Naive B cell (primary cell): ENCODE measurements around the gene RAB10. TPM values are rescaled to one million over a fixed set of nuclear protein-coding genes. Genes with fewer than 3 reads are reported as not detected.
"Not testable (repeated sequence)": the region's sequence is repeated elsewhere in the genome, so short reads cannot be mapped to it uniquely, and the experiment has no call there.

Experiments used
- ATAC-seq, 2 donors: fragments of 150-1000 bp; cut with Tn5 transposase; 2 replicates each; pipeline ENCODE4 v1.10.0; 2021; ENCODE audit warnings: low read depth in 2 of 2, mild to moderate bottlenecking in 2 of 2, moderate library complexity in 2 of 2
- DNase-seq: peaks from one replicate; pipeline ENCODE4 v3.0.0; 2022
- H3K27ac Mint-ChIP-seq, 6 donors: one replicate each; pipeline ENCODE4 v1.8.0; 2020 to 2022; ENCODE audit warnings: mild to moderate bottlenecking in 6 of 6, mixed read lengths in 6 of 6, moderate library complexity in 5 of 6, inconsistent platforms in 2 of 6
- H3K27me3 Mint-ChIP-seq, 3 donors: one replicate each; pipeline ENCODE4 v1.8.0; 2021 to 2022; ENCODE audit warnings: mixed read lengths in 3 of 3, mild to moderate bottlenecking in 1 of 3
- H3K36me3 Mint-ChIP-seq, 2 donors: one replicate each; pipeline ENCODE4 v1.8.0; 2020 to 2022; ENCODE audit warnings: mixed read lengths in 2 of 2, inconsistent platforms in 1 of 2, mild to moderate bottlenecking in 1 of 2
- H3K4me1 Mint-ChIP-seq, 3 donors: one replicate each; pipeline ENCODE4 v1.8.0; 2020 to 2022; ENCODE audit warnings: mixed read lengths in 3 of 3, inconsistent platforms in 1 of 3, mild to moderate bottlenecking in 1 of 3, moderate library complexity in 1 of 3
- H3K4me3 Mint-ChIP-seq, 8 donors: one replicate each; pipeline ENCODE4 v1.8.0; 2020 to 2022; ENCODE audit warnings: mild to moderate bottlenecking in 8 of 8, mixed read lengths in 8 of 8, moderate library complexity in 8 of 8, inconsistent platforms in 2 of 8
- H3K9me3 Mint-ChIP-seq, 7 donors: one replicate each; pipeline ENCODE4 v1.8.0; 2020 to 2022; ENCODE audit warnings: mixed read lengths in 7 of 7, mild to moderate bottlenecking in 5 of 7, inconsistent platforms in 2 of 7, moderate library complexity in 1 of 7
- polyA plus RNA-seq, 6 donors: library from polyadenylated mRNA; unstranded; fragments of 300-500 nt; fragmentation: Illumina TruSeq; gene quantifications; one replicate each; pipeline ENCODE4 v1.2.3, GENCODE V29; 2021; ENCODE audit warnings: low read depth in 6 of 6

RAB10 gene
- polyA plus RNA-seq, 6 donors from 2014 or later, result 71.1 to 98.1 (median 82.5) TPM

DNA sequence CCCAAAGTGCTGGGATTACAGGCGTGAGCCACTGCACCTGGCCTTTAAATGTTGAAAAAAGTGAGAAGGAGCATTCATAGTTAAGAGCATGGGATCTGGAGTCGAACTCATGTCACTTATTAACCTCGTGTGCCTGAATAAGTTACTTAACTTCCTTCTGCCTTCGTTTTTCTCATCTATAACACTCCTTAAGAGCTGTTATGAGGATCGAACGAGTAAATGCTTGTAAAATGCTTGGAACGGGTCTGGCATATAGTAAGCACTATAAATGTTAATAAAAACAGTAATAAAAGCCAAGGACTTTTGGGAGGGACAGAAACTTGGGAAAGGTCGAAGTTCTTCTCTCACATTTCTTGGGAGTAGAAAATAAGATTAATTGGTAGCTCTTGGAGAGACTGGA lies 40.8 kb downstream of the RAB10 start:
- no peak for DNase-seq
- Mint-ChIP-seq H3K27me3 (no peaks in the 10 kb centered on the region), H3K36me3 (no peaks in the 10 kb centered on the region), H3K9me3 (peaks cover 0 to 2% (median 0%) of the 10 kb centered on the region in 7 donors), H3K27ac (peak overlapping the region in 3 of 6 donors; percentile 23 to 74 (median 27)), H3K4me3 (no peak overlapping the region), H3K4me1 (peaks cover 29 to 39% (median 36%) of the 10 kb centered on the region in 3 donors)
- ATAC-seq, result no peak

GRCh38 chr2:26075173-26075572 lies 41.3 kb downstream of the RAB10 start:
- no peak for ATAC-seq
- H3K27ac Mint-ChIP-seq, result peak overlapping the region in 3 of 6 donors; percentile 23 to 74 (median 27)
- H3K36me3 Mint-ChIP-seq, result peaks cover 0 to 4% of the 10 kb centered on the region in 2 donors
- DNase-seq, result no peak
- peaks cover 24 to 34% (median 31%) of the 10 kb centered on the region in 3 donors for H3K4me1 Mint-ChIP-seq
- peaks cover 0 to 3% (median 0%) of the 10 kb centered on the region in 7 donors for H3K9me3 Mint-ChIP-seq
- no peak overlapping the region for H3K4me3 Mint-ChIP-seq
- H3K27me3 Mint-ChIP-seq, result no peaks in the 10 kb centered on the region

- DNase-seq (no peak), ATAC-seq (no peak)
- H3K27me3 Mint-ChIP-seq, result no peaks in the 10 kb centered on the region
- peaks cover 0 to 12% (median 6%) of the 10 kb centered on the region in 7 donors for H3K9me3 Mint-ChIP-seq
- peak overlapping the region in 3 of 6 donors; percentile 20 to 60 (median 27) for H3K27ac Mint-ChIP-seq
- H3K4me1 Mint-ChIP-seq, result peaks cover 25 to 33% (median 32%) of the 10 kb centered on the region in 3 donors
- H3K4me3 Mint-ChIP-seq, result no peak overlapping the region
- peaks cover 6 to 13% of the 10 kb centered on the region in 2 donors for H3K36me3 Mint-ChIP-seq
Measured at GRCh38 chr2:26076001-26076587, 42.2 kb downstream of the RAB10 start.

GRCh38 chr2:26077291-26077690 lies 43.4 kb downstream of the RAB10 start:
- ATAC-seq (no peak), DNase-seq (no peak)
- no peaks in the 10 kb centered on the region for H3K27me3 Mint-ChIP-seq
- H3K9me3 Mint-ChIP-seq, result peaks cover 0 to 20% (median 10%) of the 10 kb centered on the region in 7 donors
- no peak overlapping the region for H3K27ac Mint-ChIP-seq
- peaks cover 10 to 16% of the 10 kb centered on the region in 2 donors for H3K36me3 Mint-ChIP-seq
- H3K4me1 Mint-ChIP-seq, result peaks cover 27 to 35% (median 29%) of the 10 kb centered on the region in 3 donors
- no peak overlapping the region for H3K4me3 Mint-ChIP-seq

GRCh38 chr2:26078939-26079338 lies 45.1 kb downstream of the RAB10 start:
- Mint-ChIP-seq H3K9me3 (peaks cover 0 to 22% (median 11%) of the 10 kb centered on the region in 7 donors), H3K27ac (no peak overlapping the region), H3K4me1 (peaks cover 18 to 26% (median 22%) of the 10 kb centered on the region in 3 donors), H3K36me3 (peaks cover 10 to 19% of the 10 kb centered on the region in 2 donors), H3K27me3 (no peaks in the 10 kb centered on the region), H3K4me3 (no peak overlapping the region)
- DNase-seq (no peak), ATAC-seq (no peak)

- H3K36me3 Mint-ChIP-seq, result peaks cover 10 to 21% of the 10 kb centered on the region in 2 donors
- ATAC-seq (no peak), DNase-seq (no peak)
- no peak overlapping the region for H3K4me3 Mint-ChIP-seq
- H3K27ac Mint-ChIP-seq, result no peak overlapping the region
- no peaks in the 10 kb centered on the region for H3K27me3 Mint-ChIP-seq
- peaks cover 0 to 22% (median 11%) of the 10 kb centered on the region in 7 donors for H3K9me3 Mint-ChIP-seq
- H3K4me1 Mint-ChIP-seq, result peaks cover 13 to 22% (median 16%) of the 10 kb centered on the region in 3 donors
Measured at GRCh38 chr2:26080356-26080755, 46.5 kb downstream of the RAB10 start.

DNA sequence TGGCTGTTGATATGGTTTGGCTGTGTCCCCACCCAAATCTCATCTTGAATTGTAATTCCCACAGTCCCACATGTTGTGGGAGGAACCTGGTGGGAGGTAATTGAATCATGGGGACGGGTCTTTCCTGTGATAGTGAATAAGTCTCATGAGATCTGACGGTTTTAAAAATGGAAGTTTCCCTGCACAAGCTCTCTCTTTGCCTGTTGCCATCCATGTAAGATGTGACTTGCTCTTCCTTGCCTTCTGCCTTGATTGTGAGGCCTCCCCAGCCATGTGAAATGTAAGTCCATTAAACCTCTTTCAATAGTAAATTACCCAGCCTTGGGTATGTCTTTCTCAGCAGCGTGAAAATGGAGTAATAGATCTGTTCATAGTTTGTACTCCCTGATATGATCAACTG lies 47.0 kb downstream of the RAB10 start:
- DNase-seq, ATAC-seq, H3K27me3 Mint-ChIP-seq, H3K4me3 Mint-ChIP-seq: not testable (repeated sequence)
- peaks cover 0 to 22% (median 11%) of the 10 kb centered on the region in 7 donors for H3K9me3 Mint-ChIP-seq
- peaks cover 10 to 21% of the 10 kb centered on the region in 2 donors for H3K36me3 Mint-ChIP-seq
- H3K4me1 Mint-ChIP-seq, result peaks cover 8 to 21% (median 10%) of the 10 kb centered on the region in 3 donors
- peak overlapping the region in 1 of 6 donors; percentile 13 for H3K27ac Mint-ChIP-seq

DNA sequence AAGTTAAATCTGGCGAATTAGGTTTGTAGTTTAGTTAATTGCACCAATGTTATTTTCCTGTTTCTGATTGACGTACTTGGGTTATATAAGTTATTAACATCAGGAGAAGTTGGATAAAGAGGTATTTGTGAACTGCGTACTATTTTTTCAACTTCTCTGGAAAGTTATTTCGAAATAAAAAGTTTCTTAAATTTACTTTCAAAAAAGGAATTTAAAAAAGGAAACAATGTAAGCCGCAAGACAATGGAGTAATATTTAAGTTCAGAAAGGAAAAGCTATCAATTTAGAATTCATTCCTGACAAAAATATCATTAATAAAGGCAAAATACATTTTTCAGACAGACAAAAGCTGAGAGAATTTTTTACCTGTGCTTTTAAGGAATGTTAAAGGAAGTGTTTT lies 47.7 kb downstream of the RAB10 start:
- Mint-ChIP-seq H3K27ac (no peak overlapping the region), H3K9me3 (peaks cover 0 to 22% (median 11%) of the 10 kb centered on the region in 7 donors), H3K4me1 (peaks cover 9 to 19% (median 12%) of the 10 kb centered on the region in 3 donors), H3K27me3 (no peaks in the 10 kb centered on the region), H3K36me3 (peaks cover 10 to 21% of the 10 kb centered on the region in 2 donors), H3K4me3 (no peak overlapping the region)
- DNase-seq (no peak), ATAC-seq (no peak)

DNA sequence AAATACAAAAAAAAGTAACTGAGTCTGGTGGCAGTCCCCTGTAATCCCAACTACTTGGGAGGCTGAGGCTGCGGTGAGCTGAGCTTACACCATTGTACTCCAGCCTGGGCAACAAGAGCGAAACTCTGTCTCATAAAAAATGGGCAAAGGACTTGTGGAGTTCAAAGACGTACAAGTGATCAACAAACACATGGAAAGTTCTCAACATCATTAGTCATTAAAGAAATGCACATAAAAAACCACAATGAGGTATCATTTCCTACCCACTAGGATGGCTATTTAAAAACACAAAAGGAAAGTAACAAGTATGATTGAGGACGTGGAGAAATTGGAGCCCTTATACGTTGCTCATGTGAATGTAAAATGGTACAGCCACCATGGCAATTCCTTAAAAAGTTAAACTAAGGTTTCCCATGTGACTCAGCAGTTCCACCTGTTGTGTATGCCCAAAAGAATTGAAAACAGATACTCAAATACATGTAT lies 52.3 kb downstream of the RAB10 start:
- H3K4me1 Mint-ChIP-seq, result peaks cover 22 to 39% (median 24%) of the 10 kb centered on the region in 3 donors
- DNase-seq, result no peak
- H3K9me3 Mint-ChIP-seq, result peaks cover 0 to 9% (median 4%) of the 10 kb centered on the region in 7 donors
- peak overlapping the region in 1 of 6 donors; percentile 62 for H3K27ac Mint-ChIP-seq
- H3K36me3 Mint-ChIP-seq, result peaks cover 3 to 7% of the 10 kb centered on the region in 2 donors
- no peaks in the 10 kb centered on the region for H3K27me3 Mint-ChIP-seq
- H3K4me3 Mint-ChIP-seq, result no peak overlapping the region
- ATAC-seq, result no peak

GRCh38 chr2:26086779-26087178 lies 52.9 kb downstream of the RAB10 start:
- Mint-ChIP-seq H3K27me3 (no peaks in the 10 kb centered on the region), H3K27ac (peak overlapping the region in 2 of 6 donors; percentile 5 to 47), H3K9me3 (peaks cover 0 to 6% (median 2%) of the 10 kb centered on the region in 7 donors)

DNA sequence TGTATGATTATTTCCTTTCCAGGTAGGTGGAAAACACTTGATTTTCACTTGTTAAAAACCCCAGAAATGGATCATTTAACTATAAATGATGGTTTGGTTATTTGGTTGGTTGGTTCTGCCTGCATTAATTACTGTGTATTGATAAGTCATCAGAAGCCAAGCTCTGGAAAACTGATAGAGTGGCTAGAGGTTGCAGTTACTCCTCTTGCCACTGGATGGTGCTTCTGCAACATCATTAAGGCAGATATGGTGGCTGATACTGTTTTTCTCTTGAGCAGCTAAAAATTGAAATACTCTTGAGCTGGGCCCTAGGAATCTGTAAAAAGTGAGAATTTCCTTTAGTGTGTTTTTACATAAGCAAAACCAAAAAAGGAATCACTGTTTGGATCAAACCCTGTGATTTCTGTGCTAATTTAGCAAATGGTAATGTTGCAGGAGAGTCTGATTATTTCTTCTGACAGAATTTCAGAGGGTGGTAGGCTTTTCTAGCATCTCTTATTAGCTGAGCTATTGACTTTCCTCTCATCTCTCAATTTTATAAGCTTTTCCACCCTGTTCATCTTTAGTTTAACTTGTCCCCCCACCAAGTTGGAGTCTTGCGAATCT lies 54.3 kb downstream of the RAB10 start:
- Mint-ChIP-seq H3K4me1 (peaks cover 33 to 53% (median 37%) of the 10 kb centered on the region in 3 donors), H3K27ac (peak overlapping the region in 1 of 6 donors; percentile 55), H3K36me3 (peaks cover 0 to 5% of the 10 kb centered on the region in 2 donors), H3K27me3 (no peaks in the 10 kb centered on the region), H3K4me3 (no peak overlapping the region), H3K9me3 (no peaks in the 10 kb centered on the region)
- ATAC-seq (peak in 1 of 2 donors; percentile 52), DNase-seq (peak; percentile 5)

More at GRCh38 chr2:26086779-26087178, 52.9 kb downstream of the RAB10 start:
- Mint-ChIP-seq H3K4me3 (no peak overlapping the region), H3K4me1 (peaks cover 26 to 45% (median 28%) of the 10 kb centered on the region in 3 donors), H3K36me3 (peaks cover 0 to 5% of the 10 kb centered on the region in 2 donors)
- DNase-seq (no peak), ATAC-seq (no peak)

GRCh38 chr2:26088931-26089330 lies 55.0 kb downstream of the RAB10 start:
- H3K9me3 Mint-ChIP-seq, H3K27me3 Mint-ChIP-seq, H3K4me3 Mint-ChIP-seq, H3K36me3 Mint-ChIP-seq, ATAC-seq, DNase-seq: not testable (repeated sequence)
- Mint-ChIP-seq H3K27ac (peak overlapping the region in 1 of 6 donors; percentile 61), H3K4me1 (peaks cover 32 to 53% (median 37%) of the 10 kb centered on the region in 3 donors)

GRCh38 chr2:26089337-26089736 lies 55.5 kb downstream of the RAB10 start:
- no peak for ATAC-seq
- Mint-ChIP-seq H3K4me3 (no peak overlapping the region), H3K36me3 (peaks cover 0 to 6% of the 10 kb centered on the region in 2 donors), H3K9me3 (no peaks in the 10 kb centered on the region), H3K27me3 (no peaks in the 10 kb centered on the region), H3K27ac (peak overlapping the region in 2 of 6 donors; percentile 54 to 61), H3K4me1 (peaks cover 28 to 53% (median 33%) of the 10 kb centered on the region in 3 donors)
- no peak for DNase-seq
